Stimulated activated CD4-positive, alpha-beta T cell treated with anti-CD3 and anti-CD28 coated beads, Interleukin-2, amount 100 ng/mL, for 24 hours (primary cell): ENCODE data around the gene KIAA1614.

Source experiments
- DNase-seq, 2 donors: peaks; one replicate each; pipeline ENCODE4 v3.0.0-alpha.2; 2020

The KIAA1614 gene

GRCh38 chr1:180907313-180908055, 5.2 kb upstream of the KIAA1614 start:
- no peak for DNase-seq

- DNase-seq = no peak
Measured at GRCh38 chr1:180908074-180908765, 4.5 kb upstream of the KIAA1614 start.

- no peak for DNase-seq
Measured at GRCh38 chr1:180909005-180909414, 3.7 kb upstream of the KIAA1614 start.

- DNase-seq = no peak
Measured at GRCh38 chr1:180909462-180909976, 3.2 kb upstream of the KIAA1614 start.

- DNase-seq = no peak
Measured at GRCh38 chr1:180911640-180912191, 981 bp upstream of the KIAA1614 start.

GRCh38 chr1:180912211-180912800, 391 bp upstream of the KIAA1614 start:
- DNase-seq = no peak

GRCh38 chr1:180915426-180915965, 2.8 kb downstream of the KIAA1614 start:
- no peak for DNase-seq

- DNase-seq = no peak
Measured at GRCh38 chr1:180916012-180916770, 3.5 kb downstream of the KIAA1614 start.

- DNase-seq = no peak
Measured at GRCh38 chr1:180916771-180917170, 4.1 kb downstream of the KIAA1614 start.

GRCh38 chr1:180917306-180918065, 4.8 kb downstream of the KIAA1614 start:
- DNase-seq = no peak

- DNase-seq = no peak
Measured at GRCh38 chr1:180918519-180918918, 5.8 kb downstream of the KIAA1614 start.

- no peak for DNase-seq
Measured at GRCh38 chr1:180919183-180919700, 6.5 kb downstream of the KIAA1614 start.

GRCh38 chr1:180920193-180920592, 7.5 kb downstream of the KIAA1614 start:
- DNase-seq = no peak

GRCh38 chr1:180920702-180921101, 8.0 kb downstream of the KIAA1614 start:
- no peak for DNase-seq

GRCh38 chr1:180921386-180921785, 8.7 kb downstream of the KIAA1614 start:
- no peak for DNase-seq

- DNase-seq = no peak
Measured at GRCh38 chr1:180921891-180922630, 9.4 kb downstream of the KIAA1614 start.

- no peak for DNase-seq
Measured at GRCh38 chr1:180922631-180923015, 9.9 kb downstream of the KIAA1614 start.

GRCh38 chr1:180923021-180923841, 10.5 kb downstream of the KIAA1614 start:
- DNase-seq = no peak

GRCh38 chr1:180923887-180924286, 11.2 kb downstream of the KIAA1614 start:
- no peak for DNase-seq

- no peak for DNase-seq
Measured at GRCh38 chr1:180924939-180925338, 12.2 kb downstream of the KIAA1614 start.
